Neural progenitor cell (in vitro differentiated cells): ENCODE measurements around the gene LYSMD3. TPM values are rescaled to one million over a fixed set of nuclear protein-coding genes. Genes with fewer than 3 reads are reported as not detected.

ENCODE experiments used
- DNase-seq: peaks from one replicate; pipeline ENCODE4 v3.0.0-alpha.2; 2016; ENCODE audit warnings: low spot score
- H2AFZ ChIP-seq: fragments of 200-600 bp; sonication (generic); replicated peaks from 2 replicates; pipeline ENCODE4 v1.6.1; 2016; ENCODE audit warnings: antibody characterized with exemption
- H3F3A ChIP-seq: fragments of 200-600 bp; sonication (generic); 2 replicates; pipeline ENCODE4 v1.6.1; 2016; ENCODE audit warnings: antibody characterized with exemption, low read depth
- H3K27ac ChIP-seq: fragments of 200-600 bp; sonication (generic); 2 replicates; pipeline ENCODE4 v1.5.1; 2016; ENCODE audit warnings: mild to moderate bottlenecking
- H3K27me3 ChIP-seq: fragments of 200-600 bp; sonication (generic); 2 replicates; pipeline ENCODE4 v1.6.1; 2016; ENCODE audit warnings: mild to moderate bottlenecking, moderate library complexity
- H3K36me3 ChIP-seq: fragments of 200-600 bp; sonication (generic); 2 replicates; pipeline ENCODE4 v1.5.1; 2016
- H3K4me1 ChIP-seq: fragments of 200-600 bp; sonication (generic); 2 replicates; pipeline ENCODE4 v1.6.1; 2016; ENCODE audit warnings: mixed run types
- H3K4me2 ChIP-seq: fragments of 200-600 bp; sonication (generic); 2 replicates; pipeline ENCODE4 v1.6.1; 2016
- H3K4me3 ChIP-seq: fragments of 200-600 bp; sonication (generic); 2 replicates; pipeline ENCODE4 v1.5.1; 2016
- H3K79me2 ChIP-seq: fragments of 200-600 bp; sonication (generic); 2 replicates; pipeline ENCODE4 v1.6.1; 2016; ENCODE audit warnings: low read depth
- H3K9ac ChIP-seq: fragments of 200-600 bp; sonication (generic); 2 replicates; pipeline ENCODE4 v1.6.1; 2016
- H3K9me3 ChIP-seq: fragments of 200-600 bp; sonication (generic); 2 replicates; pipeline ENCODE4 v1.5.1; 2016; ENCODE audit warnings: low read depth
- H4K20me1 ChIP-seq: fragments of 200-600 bp; sonication (generic); 2 replicates; pipeline ENCODE4 v1.6.1; 2016; ENCODE audit warnings: low read depth
- H3K27ac Mint-ChIP-seq: 3 replicates; pipeline ENCODE4 v1.8.0; 2021; ENCODE audit warnings: mixed read lengths
- H3K27me3 Mint-ChIP-seq: 2 replicates; pipeline ENCODE4 v1.8.0; 2022; ENCODE audit warnings: low read depth, mild to moderate bottlenecking, inconsistent platforms, moderate library complexity, mixed read lengths; ENCODE audit not compliant: insufficient read depth
- H3K36me3 Mint-ChIP-seq: 3 replicates; pipeline ENCODE4 v1.8.0; 2021; ENCODE audit warnings: mixed read lengths
- H3K4me1 Mint-ChIP-seq: 3 replicates; pipeline ENCODE4 v1.8.0; 2021; ENCODE audit warnings: mixed read lengths
- H3K4me3 Mint-ChIP-seq: 3 replicates; pipeline ENCODE4 v1.8.0; 2021; ENCODE audit warnings: mild to moderate bottlenecking, moderate library complexity, mixed read lengths
- H3K9me3 Mint-ChIP-seq: 3 replicates; pipeline ENCODE4 v1.8.0; 2020; ENCODE audit warnings: mixed read lengths
- EZH2 ChIP-seq: fragments of 200-600 bp; sonication (generic); IDR thresholded peaks from 2 replicates; pipeline ENCODE4 v1.6.1; 2017; ENCODE audit warnings: antibody characterized with exemption, mild to moderate bottlenecking, moderate library complexity
- EZH2phosphoT487 ChIP-seq: fragments of 200-600 bp; sonication (generic); IDR thresholded peaks from 2 replicates; pipeline ENCODE4 v1.6.1; 2017; ENCODE audit warnings: antibody characterized with exemption
- total RNA-seq: library from RNA; depleted of rRNA; stranded (reverse); fragments of >200 nt; gene quantifications from 2 replicates; pipeline ENCODE4 v1.2.3, GENCODE V29; 2015; ENCODE audit warnings: low replicate concordance
- TF ChIP-seq, protein P1 (sequence below): fragments of 200-600 bp; sonication (generic); IDR thresholded peaks from 2 replicates; pipeline ENCODE4 v1.5.1; 2017; ENCODE audit warnings: antibody characterized with exemption, mild to moderate bottlenecking

The LYSMD3 gene
- total RNA-seq, 1 donor from 2014 or later = 16.3 TPM

- TF ChIP-seq EZH2 = no peak
- no peak for TF ChIP-seq EZH2phosphoT487
- TF ChIP-seq, protein P1, sequence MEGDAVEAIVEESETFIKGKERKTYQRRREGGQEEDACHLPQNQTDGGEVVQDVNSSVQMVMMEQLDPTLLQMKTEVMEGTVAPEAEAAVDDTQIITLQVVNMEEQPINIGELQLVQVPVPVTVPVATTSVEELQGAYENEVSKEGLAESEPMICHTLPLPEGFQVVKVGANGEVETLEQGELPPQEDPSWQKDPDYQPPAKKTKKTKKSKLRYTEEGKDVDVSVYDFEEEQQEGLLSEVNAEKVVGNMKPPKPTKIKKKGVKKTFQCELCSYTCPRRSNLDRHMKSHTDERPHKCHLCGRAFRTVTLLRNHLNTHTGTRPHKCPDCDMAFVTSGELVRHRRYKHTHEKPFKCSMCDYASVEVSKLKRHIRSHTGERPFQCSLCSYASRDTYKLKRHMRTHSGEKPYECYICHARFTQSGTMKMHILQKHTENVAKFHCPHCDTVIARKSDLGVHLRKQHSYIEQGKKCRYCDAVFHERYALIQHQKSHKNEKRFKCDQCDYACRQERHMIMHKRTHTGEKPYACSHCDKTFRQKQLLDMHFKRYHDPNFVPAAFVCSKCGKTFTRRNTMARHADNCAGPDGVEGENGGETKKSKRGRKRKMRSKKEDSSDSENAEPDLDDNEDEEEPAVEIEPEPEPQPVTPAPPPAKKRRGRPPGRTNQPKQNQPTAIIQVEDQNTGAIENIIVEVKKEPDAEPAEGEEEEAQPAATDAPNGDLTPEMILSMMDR = no peak
- peaks cover 25% of the 10 kb centered on the region for H3K36me3 Mint-ChIP-seq
- no peak for DNase-seq
- peaks cover 40% of the 10 kb centered on the region for H3K4me1 Mint-ChIP-seq
- Histone ChIP-seq H3K27ac (peak overlapping the region; percentile 33), H3K4me1 (peaks cover 43% of the 10 kb centered on the region), H3K9ac (no peak overlapping the region), H4K20me1 (peaks cover 10% of the 10 kb centered on the region), H3K36me3 (peaks cover 15% of the 10 kb centered on the region), H2AFZ (no peak overlapping the region), H3K4me3 (peak overlapping the region; percentile 32), H3K9me3 (peaks cover 8% of the 10 kb centered on the region), H3K79me2 (peaks cover 91% of the 10 kb centered on the region), H3K4me2 (peak overlapping the region; percentile 88), H3F3A (peaks cover 30% of the 10 kb centered on the region), H3K27me3 (no peaks in the 10 kb centered on the region)
- H3K9me3 Mint-ChIP-seq = peaks cover 31% of the 10 kb centered on the region
- peak overlapping the region; percentile 30 for H3K4me3 Mint-ChIP-seq
- no peak overlapping the region for H3K27ac Mint-ChIP-seq
- no peaks in the 10 kb centered on the region for H3K27me3 Mint-ChIP-seq
Observed at GRCh38 chr5:90563108-90563507, 33.7 kb upstream of the LYSMD3 start.

DNA sequence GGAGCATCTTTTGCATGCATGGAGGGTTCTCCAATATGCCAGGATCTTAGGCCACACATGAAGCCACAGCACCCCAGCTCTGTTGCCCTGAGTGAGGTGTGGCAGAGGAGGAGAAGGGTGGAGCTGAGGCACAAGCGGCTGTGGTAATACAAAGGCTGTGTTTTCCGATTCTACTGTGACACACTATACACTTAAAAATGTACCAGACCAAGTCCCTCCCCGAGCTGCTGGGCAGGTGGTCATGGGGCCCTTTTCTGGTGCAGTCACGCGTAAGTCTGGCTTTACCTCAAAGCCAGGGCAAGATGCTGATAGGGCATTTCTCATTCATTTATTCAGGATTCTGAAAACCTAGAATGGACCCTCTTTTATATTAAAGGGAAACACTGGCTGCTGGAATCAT, 33.0 kb upstream of the LYSMD3 start:
- peaks cover 13% of the 10 kb centered on the region for H3K36me3 ChIP-seq
- no peak overlapping the region for H3K9ac ChIP-seq
- TF ChIP-seq, protein P1 = no peak
- TF ChIP-seq EZH2 (no peak), EZH2phosphoT487 (no peak)
- peaks cover 10% of the 10 kb centered on the region for H4K20me1 ChIP-seq
- peaks cover 32% of the 10 kb centered on the region for H3F3A ChIP-seq
- peak overlapping the region; percentile 66 for H3K27ac ChIP-seq
- Mint-ChIP-seq H3K27me3 (no peaks in the 10 kb centered on the region), H3K36me3 (peaks cover 21% of the 10 kb centered on the region), H3K4me1 (peaks cover 46% of the 10 kb centered on the region), H3K27ac (peak overlapping the region; percentile 91), H3K9me3 (peaks cover 25% of the 10 kb centered on the region), H3K4me3 (peak overlapping the region; percentile 64)
- peak overlapping the region; percentile 32 for H3K4me3 ChIP-seq
- H2AFZ ChIP-seq = no peak overlapping the region
- peaks cover 83% of the 10 kb centered on the region for H3K79me2 ChIP-seq
- peak; percentile 76 for DNase-seq
- H3K4me1 ChIP-seq = peaks cover 50% of the 10 kb centered on the region
- H3K9me3 ChIP-seq = peaks cover 6% of the 10 kb centered on the region
- H3K27me3 ChIP-seq = peaks cover 7% of the 10 kb centered on the region
- H3K4me2 ChIP-seq = peak overlapping the region; percentile 88

- H3K79me2 ChIP-seq = peaks cover 77% of the 10 kb centered on the region
- H3K4me2 ChIP-seq = peak overlapping the region; percentile 88
- peaks cover 13% of the 10 kb centered on the region for H3K27me3 ChIP-seq
- H2AFZ ChIP-seq = no peak overlapping the region
- H3K9me3 ChIP-seq = peaks cover 3% of the 10 kb centered on the region
- H3K4me1 Mint-ChIP-seq = peaks cover 52% of the 10 kb centered on the region
- H3K9me3 Mint-ChIP-seq = peaks cover 19% of the 10 kb centered on the region
- H3K27ac ChIP-seq = peak overlapping the region; percentile 66
- H3K4me1 ChIP-seq = peaks cover 56% of the 10 kb centered on the region
- TF ChIP-seq EZH2 = no peak
- TF ChIP-seq, protein P1 = no peak
- TF ChIP-seq EZH2phosphoT487 = no peak
- peaks cover 10% of the 10 kb centered on the region for H4K20me1 ChIP-seq
- DNase-seq = no peak
- no peaks in the 10 kb centered on the region for H3K27me3 Mint-ChIP-seq
- peaks cover 32% of the 10 kb centered on the region for H3F3A ChIP-seq
- H3K36me3 Mint-ChIP-seq = peaks cover 16% of the 10 kb centered on the region
- peaks cover 8% of the 10 kb centered on the region for H3K36me3 ChIP-seq
- no peak overlapping the region for H3K9ac ChIP-seq
- H3K4me3 Mint-ChIP-seq = peak overlapping the region; percentile 64
- H3K4me3 ChIP-seq = peak overlapping the region; percentile 32
- H3K27ac Mint-ChIP-seq = peak overlapping the region; percentile 91
Observed at GRCh38 chr5:90561766-90562165, 32.4 kb upstream of the LYSMD3 start.
